ENCODE data around the gene THAP6.
A peak's percentile ranks its signal among the peaks of the same experiment; 100 is the strongest.
"Not testable (repeated sequence)": the region's sequence is repeated elsewhere in the genome, so short reads cannot be mapped to it uniquely, and the experiment has no call there.

THAP6 gene

GRCh38 chr4:75514131-75514948 is at the start of gene THAP6, which contains the start of gene RCHY1:
THAP6 (plus strand) TSS chr4:75514473; CDS start chr4:75515453, 980 bp downstream.
RCHY1 (minus strand) TSS chr4:75514403; CDS start chr4:75514286, 117 bp downstream.
- peak; percentile 88 for DNase-seq

GRCh38 chr4:75469896-75470295 is 44.4 kb upstream of the THAP6 start:
- no peak for DNase-seq

GRCh38 chr4:75470738-75471137 is 43.5 kb upstream of the THAP6 start:
- no peak for DNase-seq

- DNase-seq: no peak
These were observed 37.1 kb upstream of the THAP6 start for GRCh38 chr4:75477201-75477600.

- no peak for DNase-seq
These were observed 30.1 kb upstream of the THAP6 start for GRCh38 chr4:75484190-75484589.

- DNase-seq: no peak
These were observed 24.1 kb upstream of the THAP6 start for GRCh38 chr4:75490155-75490554.

- no peak for DNase-seq
These were observed 19.7 kb upstream of the THAP6 start for GRCh38 chr4:75494563-75494962.

- DNase-seq: no peak
These were observed 18.8 kb upstream of the THAP6 start for GRCh38 chr4:75495476-75495875.

GRCh38 chr4:75496406-75496805 is 17.9 kb upstream of the THAP6 start:
- DNase-seq: no peak

GRCh38 chr4:75497133-75497532 is 17.1 kb upstream of the THAP6 start:
- no peak for DNase-seq

- DNase-seq: no peak
These were observed 16.2 kb upstream of the THAP6 start for GRCh38 chr4:75498041-75498440.

- DNase-seq: no peak
These were observed 14.4 kb upstream of the THAP6 start for GRCh38 chr4:75499900-75500299.

- no peak for DNase-seq
These were observed 11.6 kb upstream of the THAP6 start for GRCh38 chr4:75502671-75503070.

GRCh38 chr4:75505630-75506029 is 8.6 kb upstream of the THAP6 start:
- no peak for DNase-seq

GRCh38 chr4:75509592-75509991 is 4.7 kb upstream of the THAP6 start:
- not testable (repeated sequence) for DNase-seq

GRCh38 chr4:75511841-75512240 is 2.4 kb upstream of the THAP6 start:
- no peak for DNase-seq

GRCh38 chr4:75512386-75513211 is 1.7 kb upstream of the THAP6 start:
- DNase-seq: no peak

- no peak for DNase-seq
These were observed 645 bp upstream of the THAP6 start for GRCh38 chr4:75513526-75514130.

GRCh38 chr4:75514949-75515612 is 808 bp downstream of the THAP6 start:
- DNase-seq: no peak

GRCh38 chr4:75516144-75516543 is 1.9 kb downstream of the THAP6 start:
- DNase-seq: no peak

- not testable (repeated sequence) for DNase-seq
These were observed 5.2 kb downstream of the THAP6 start for GRCh38 chr4:75519452-75519851.

GRCh38 chr4:75525086-75525485 is 10.8 kb downstream of the THAP6 start:
- DNase-seq: no peak

- no peak for DNase-seq
These were observed 11.6 kb downstream of the THAP6 start for GRCh38 chr4:75525910-75526309.

Measured in activated CD8-positive, alpha-beta memory T cell treated with anti-CD3 and anti-CD28 coated beads, Interleukin-2, amount 50 U/mL, for 4 hours (primary cell).